DND-41 (cell line): ENCODE measurements around the gene CCDC24.

ENCODE experiments used
- ATAC-seq: fragments of 200-7000 bp; cut with Tn5 transposase; 3 replicates; pipeline ENCODE4 v1.9.1; 2021; ENCODE audit warnings: low read depth; ENCODE audit not compliant: insufficient read depth
- DNase-seq: peaks from one replicate; pipeline ENCODE4 v3.0.0-alpha.2; 2020
- H2AFZ ChIP-seq: 2 replicates; pipeline ENCODE4 v1.6.0; 2012; ENCODE audit warnings: low read depth, low read length
- H3K27ac ChIP-seq: 2 replicates; pipeline ENCODE4 v1.5.1; 2012; ENCODE audit warnings: low read length, inconsistent platforms
- H3K27me3 ChIP-seq: fragments of 200-600 bp; sonication (generic); 2 replicates; pipeline ENCODE4 v1.6.0; 2012; ENCODE audit warnings: low read length, mild to moderate bottlenecking, inconsistent platforms; ENCODE audit not compliant: insufficient read depth, poor library complexity
- H3K36me3 ChIP-seq: 2 replicates; pipeline ENCODE4 v1.5.1; 2012; ENCODE audit warnings: low read length, inconsistent platforms; ENCODE audit not compliant: insufficient read depth
- H3K4me1 ChIP-seq: 2 replicates; pipeline ENCODE4 v1.5.1; 2012; ENCODE audit warnings: mild to moderate bottlenecking, low read length; ENCODE audit not compliant: insufficient read depth
- H3K4me2 ChIP-seq: 2 replicates; pipeline ENCODE4 v1.6.0; 2012; ENCODE audit warnings: mild to moderate bottlenecking, moderate library complexity, low read length, inconsistent platforms; ENCODE audit not compliant: insufficient read depth
- H3K4me3 ChIP-seq, 2 experiments: fragments of 200-600 bp in 1 of 2; shearing (Covaris generic) in 1 of 2; 2 replicates each; pipeline ENCODE4 v1.5.1; 2012 to 2016; ENCODE audit warnings: inconsistent platforms in 2 of 2, low read length in 2 of 2, mild to moderate bottlenecking in 2 of 2, low read depth in 1 of 2, moderate library complexity in 1 of 2
- H3K79me2 ChIP-seq: 2 replicates; pipeline ENCODE4 v1.6.0; 2012; ENCODE audit warnings: low read length, inconsistent platforms; ENCODE audit not compliant: insufficient read depth
- H3K9ac ChIP-seq: 2 replicates; pipeline ENCODE4 v1.6.0; 2012; ENCODE audit warnings: low read depth, mild to moderate bottlenecking, inconsistent platforms, low read length, moderate library complexity
- H3K9me3 ChIP-seq: 2 replicates; pipeline ENCODE4 v1.5.1; 2012; ENCODE audit warnings: low read length, moderate library complexity, mild to moderate bottlenecking, inconsistent platforms; ENCODE audit not compliant: insufficient read depth, severe bottlenecking
- H4K20me1 ChIP-seq: 2 replicates; pipeline ENCODE4 v1.6.0; 2012; ENCODE audit warnings: low read length; ENCODE audit not compliant: insufficient read depth
- CTCF ChIP-seq: IDR thresholded peaks from 2 replicates; pipeline ENCODE4 v1.5.1; 2012; ENCODE audit warnings: borderline replicate concordance, low read length, moderate library complexity, mild to moderate bottlenecking; ENCODE audit not compliant: poor library complexity, severe bottlenecking; ENCODE audit errors: extremely low read depth
- EZH2 ChIP-seq: IDR thresholded peaks from 3 replicates; pipeline ENCODE4 v1.6.1; 2012; ENCODE audit warnings: borderline replicate concordance, low read depth, mild to moderate bottlenecking, moderate library complexity, low read length, inconsistent platforms; ENCODE audit not compliant: severe bottlenecking

Gene CCDC24

DNA sequence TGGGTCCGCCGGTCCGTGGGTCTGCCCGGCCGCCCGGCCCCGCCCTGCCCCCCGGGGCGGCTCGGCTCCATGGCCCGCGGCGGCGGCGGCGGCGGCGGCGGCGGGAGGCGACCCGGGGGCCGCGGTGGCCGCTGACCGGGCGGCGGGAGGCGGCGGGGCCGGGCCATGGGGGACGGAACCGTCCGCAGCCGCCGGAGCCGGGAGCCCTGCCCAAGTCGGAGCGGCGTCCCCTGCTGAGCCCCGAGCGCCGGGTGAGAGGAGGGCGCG, 12.2 kb upstream of the CCDC24 start:
- Histone ChIP-seq H3K27ac (no peak overlapping the region), H3K9me3 (no peaks in the 10 kb centered on the region), H3K36me3 (peaks cover 27% of the 10 kb centered on the region), H3K79me2 (peaks cover 24% of the 10 kb centered on the region), H3K4me2 (peak overlapping the region; percentile 48; the same call in 1 of the 2 replicates), H3K9ac (no peak overlapping the region; the same call in 1 of the 2 replicates), H2AFZ (no peak overlapping the region), H3K4me3 (no peak overlapping the region), H3K27me3 (peaks cover 7% of the 10 kb centered on the region), H3K4me1 (peaks cover 38% of the 10 kb centered on the region), H4K20me1 (peaks cover 30% of the 10 kb centered on the region)
- DNase-seq (no peak), ATAC-seq (no peak)
- no peak for TF ChIP-seq EZH2
- no peak for TF ChIP-seq CTCF

DNA sequence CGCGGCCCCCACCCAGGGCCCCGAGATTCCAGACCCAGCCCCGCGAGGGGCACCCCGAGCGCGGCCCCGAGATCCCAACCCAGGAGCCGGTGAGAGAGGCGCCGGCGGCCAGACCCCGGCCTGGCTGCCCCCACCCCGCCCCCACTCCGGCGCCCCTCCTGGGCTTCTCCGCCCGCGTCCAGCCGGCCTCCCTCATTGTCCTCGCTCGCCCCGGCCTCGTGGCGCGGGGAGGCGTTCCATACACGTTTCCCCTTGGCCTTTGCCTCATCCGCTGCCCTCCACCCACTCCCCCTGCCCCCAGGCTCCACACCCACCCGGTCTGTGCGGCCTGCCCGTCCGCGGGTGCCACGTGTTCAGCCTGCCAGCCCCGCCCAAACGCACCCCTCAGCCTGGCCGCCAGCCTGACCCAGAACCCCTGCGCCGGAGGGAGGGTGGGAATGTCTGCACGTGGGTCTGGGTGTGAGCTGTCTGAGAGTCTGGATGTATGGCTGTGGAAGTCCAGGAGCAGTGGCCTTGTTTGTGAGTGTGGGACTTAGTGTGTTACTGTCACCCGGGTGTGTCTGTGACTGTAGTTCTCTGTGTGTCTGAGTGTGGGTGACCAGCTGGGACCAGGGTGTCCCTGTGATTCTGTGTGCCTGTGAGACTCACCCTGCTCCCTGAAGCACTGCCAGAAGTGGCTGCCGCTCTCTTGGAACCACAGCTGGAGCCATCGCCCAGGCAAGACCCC, 11.7 kb upstream of the CCDC24 start:
- peaks cover 24% of the 10 kb centered on the region for H3K79me2 ChIP-seq
- peaks cover 35% of the 10 kb centered on the region for H3K4me1 ChIP-seq
- no peak overlapping the region for H3K27ac ChIP-seq
- DNase-seq (peak; percentile 35), ATAC-seq (no peak)
- H3K36me3 ChIP-seq, result peaks cover 27% of the 10 kb centered on the region
- peaks cover 30% of the 10 kb centered on the region for H4K20me1 ChIP-seq
- TF ChIP-seq EZH2, result no peak
- TF ChIP-seq CTCF, result no peak
- peak overlapping the region; percentile 48 for H3K4me2 ChIP-seq
- H3K27me3 ChIP-seq, result peaks cover 7% of the 10 kb centered on the region
- no peak overlapping the region for H2AFZ ChIP-seq
- no peaks in the 10 kb centered on the region for H3K9me3 ChIP-seq
- H3K4me3 ChIP-seq, result peak overlapping the region in 1 of 2 experiments; percentile 9; a peak in 1 of 4 replicates
- H3K9ac ChIP-seq, result no peak overlapping the region; the same call in 1 of the 2 replicates

DNA sequence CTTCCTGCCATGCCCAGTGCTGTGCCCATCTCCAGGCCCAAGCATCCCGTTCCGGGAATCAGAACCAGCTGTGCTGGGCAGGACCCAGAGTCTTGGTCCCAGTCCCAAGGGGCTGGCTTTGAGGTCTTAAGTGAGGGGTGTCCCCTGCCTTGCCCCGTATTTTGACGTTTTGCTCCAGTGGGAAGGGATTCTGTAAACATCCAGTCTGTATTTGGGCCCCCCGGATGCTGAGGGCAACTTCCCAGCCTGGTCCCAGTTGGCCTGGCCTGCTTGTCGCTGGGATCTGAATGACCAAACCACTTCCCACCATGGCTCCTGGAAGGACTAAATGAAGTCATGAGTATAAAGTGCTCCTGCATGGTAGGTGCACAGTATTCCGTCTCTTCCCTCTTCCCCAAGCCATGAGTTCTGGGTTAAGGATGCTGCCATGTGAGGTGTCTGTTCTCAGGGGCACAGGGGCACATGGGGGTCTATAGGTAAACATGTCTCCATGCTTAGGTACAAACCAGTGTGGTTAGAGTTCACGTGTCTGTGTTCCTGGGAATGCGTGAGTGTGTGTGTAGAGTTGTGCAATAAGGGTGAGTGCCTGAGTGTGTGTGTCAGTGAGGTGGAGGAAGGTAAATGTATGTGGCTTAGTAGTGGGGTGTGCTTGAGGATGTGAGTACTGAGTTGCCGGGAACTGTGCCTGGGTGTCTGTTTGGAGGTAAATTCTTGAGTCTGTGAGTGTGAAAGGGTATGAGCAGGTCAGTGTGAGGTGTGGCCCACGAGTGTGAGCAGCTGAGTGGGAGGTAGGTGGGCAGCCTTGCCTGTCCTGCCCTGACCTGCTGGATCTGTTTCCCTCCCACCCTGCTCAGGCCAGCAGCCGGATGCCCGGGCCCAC, 10.9 kb upstream of the CCDC24 start:
- H3K79me2 ChIP-seq, result peaks cover 17% of the 10 kb centered on the region
- H3K4me1 ChIP-seq, result peaks cover 35% of the 10 kb centered on the region
- no peak for TF ChIP-seq CTCF
- TF ChIP-seq EZH2, result no peak
- no peak overlapping the region for H2AFZ ChIP-seq
- peaks cover 27% of the 10 kb centered on the region for H3K36me3 ChIP-seq
- peaks cover 30% of the 10 kb centered on the region for H4K20me1 ChIP-seq
- ATAC-seq, result no peak
- peaks cover 7% of the 10 kb centered on the region for H3K27me3 ChIP-seq
- H3K4me3 ChIP-seq, result peak overlapping the region in 1 of 2 experiments; percentile 9; a peak in 1 of 4 replicates
- DNase-seq, result no peak
- no peak overlapping the region for H3K27ac ChIP-seq
- H3K9ac ChIP-seq, result no peak overlapping the region
- no peaks in the 10 kb centered on the region for H3K9me3 ChIP-seq
- 0 out of 2 replicates have a peak overlapping the region, but pooled peaks have one; percentile 48 for H3K4me2 ChIP-seq
